HG03108 (cell line): Measurements from ENCODE around the gene DDX10.
"Not testable (repeated sequence)": the region's sequence is repeated elsewhere in the genome, so short reads cannot be mapped to it uniquely, and the experiment has no call there.

Source experiments
- ATAC-seq: cut with Tn5 transposase; IDR thresholded peaks from one replicate; pipeline ENCODE4 v1.9.1; 2021; ENCODE audit warnings: moderate library complexity; ENCODE audit not compliant: unreplicated experiment

The DDX10 gene

GRCh38 chr11:108766596-108767173, 101.8 kb downstream of the DDX10 start:
- ATAC-seq = no peak

- ATAC-seq = no peak
Observed at GRCh38 chr11:108768370-108768769, 103.5 kb downstream of the DDX10 start.

DNA sequence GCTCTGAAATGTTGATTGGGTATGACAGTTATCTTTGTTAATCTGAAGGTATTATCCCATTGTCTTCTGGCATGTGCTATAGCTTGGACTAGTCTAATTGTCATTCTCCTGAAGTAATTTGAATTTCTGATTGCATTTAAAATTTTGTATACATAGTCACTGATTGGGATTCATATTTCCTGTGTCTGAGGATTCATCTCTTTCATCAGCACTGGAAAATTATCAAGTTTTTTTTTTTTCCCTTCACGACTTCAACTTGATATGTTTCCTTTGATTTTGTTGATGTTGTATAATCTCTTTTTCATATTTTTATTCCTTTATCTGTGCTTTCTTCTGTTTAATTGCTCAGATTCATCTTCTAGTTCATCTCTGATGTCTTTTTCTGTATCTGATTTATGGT, 104.1 kb downstream of the DDX10 start:
- no peak for ATAC-seq

GRCh38 chr11:108774037-108774730, 109.3 kb downstream of the DDX10 start:
- no peak for ATAC-seq

- ATAC-seq = no peak
Observed at GRCh38 chr11:108775324-108775723, 110.5 kb downstream of the DDX10 start.

DNA sequence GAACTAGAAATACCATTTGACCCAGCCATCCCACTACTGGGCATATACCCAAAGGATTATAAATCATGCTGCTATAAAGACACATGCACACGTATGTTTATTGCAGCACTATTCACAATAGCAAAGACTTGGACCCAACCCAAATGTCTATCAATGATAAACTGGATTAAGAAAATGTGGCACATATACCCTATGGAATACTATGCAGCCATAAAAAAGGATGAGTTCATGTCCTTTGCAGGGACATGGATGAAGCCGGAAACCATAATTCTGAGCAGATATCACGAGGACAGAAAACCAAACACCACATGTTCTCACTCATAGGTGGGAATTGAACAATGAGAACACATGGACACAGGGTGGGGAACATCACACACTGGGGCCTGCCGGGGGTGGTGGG, 114.3 kb downstream of the DDX10 start:
- not testable (repeated sequence) for ATAC-seq

DNA sequence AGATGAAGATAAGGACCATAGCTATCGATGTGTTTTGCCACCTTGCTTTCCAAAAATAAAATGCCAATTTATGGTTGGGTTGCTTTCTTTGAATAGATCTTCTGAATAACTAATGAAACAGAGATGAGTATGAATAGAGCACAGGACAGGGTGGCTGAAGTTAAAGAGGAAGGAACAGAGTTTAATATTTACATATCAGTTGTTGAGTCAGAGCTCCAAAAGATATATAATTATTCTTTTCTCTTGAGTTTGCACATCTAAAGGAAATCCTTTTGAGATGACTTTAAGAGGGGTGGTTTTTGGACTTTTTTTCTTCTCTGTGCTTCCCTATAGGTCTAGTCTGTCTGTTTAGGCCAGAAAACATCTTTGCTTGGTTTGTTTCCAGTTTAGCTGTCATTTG, 115.2 kb downstream of the DDX10 start:
- no peak for ATAC-seq

DNA sequence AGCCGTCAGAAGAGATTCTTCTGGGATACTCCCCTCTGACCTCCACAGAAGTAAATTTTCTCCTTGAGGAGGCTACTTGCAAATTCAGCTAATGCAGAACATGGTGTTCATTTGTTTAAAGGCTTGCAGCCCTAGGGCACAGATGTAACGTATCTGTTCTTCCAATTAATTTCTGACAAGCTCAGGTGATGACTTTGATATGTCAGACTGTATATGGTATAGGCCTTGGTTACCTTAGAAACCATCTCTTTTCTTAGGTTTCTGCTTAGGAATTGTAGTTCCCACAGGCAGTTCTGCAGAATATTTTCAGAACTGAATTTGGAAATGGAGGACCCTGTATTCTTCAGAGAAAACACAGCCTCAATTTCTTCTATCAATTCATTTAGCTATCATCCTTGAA, 117.1 kb downstream of the DDX10 start:
- ATAC-seq = no peak

GRCh38 chr11:108786281-108786990, 121.6 kb downstream of the DDX10 start:
- no peak for ATAC-seq

DNA sequence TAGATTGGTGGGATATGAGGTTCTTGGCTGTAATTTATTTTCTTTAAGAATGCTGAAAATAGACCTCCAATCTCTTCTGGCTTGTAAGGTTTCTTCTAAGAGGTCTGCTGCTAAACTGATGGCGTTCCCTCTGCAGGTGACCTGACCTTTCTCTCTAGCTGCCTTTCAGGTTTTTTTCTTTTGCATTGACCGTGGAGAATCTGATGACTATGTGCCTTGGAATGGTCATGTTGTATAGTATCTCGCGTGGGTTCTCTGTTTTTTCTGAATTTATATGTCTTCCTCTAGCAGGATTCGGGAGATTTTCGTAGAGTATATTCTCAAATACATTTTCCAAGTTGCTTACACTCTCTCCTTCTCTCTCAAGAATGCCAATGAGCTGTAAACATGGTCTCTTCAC, 122.2 kb downstream of the DDX10 start:
- no peak for ATAC-seq

DNA sequence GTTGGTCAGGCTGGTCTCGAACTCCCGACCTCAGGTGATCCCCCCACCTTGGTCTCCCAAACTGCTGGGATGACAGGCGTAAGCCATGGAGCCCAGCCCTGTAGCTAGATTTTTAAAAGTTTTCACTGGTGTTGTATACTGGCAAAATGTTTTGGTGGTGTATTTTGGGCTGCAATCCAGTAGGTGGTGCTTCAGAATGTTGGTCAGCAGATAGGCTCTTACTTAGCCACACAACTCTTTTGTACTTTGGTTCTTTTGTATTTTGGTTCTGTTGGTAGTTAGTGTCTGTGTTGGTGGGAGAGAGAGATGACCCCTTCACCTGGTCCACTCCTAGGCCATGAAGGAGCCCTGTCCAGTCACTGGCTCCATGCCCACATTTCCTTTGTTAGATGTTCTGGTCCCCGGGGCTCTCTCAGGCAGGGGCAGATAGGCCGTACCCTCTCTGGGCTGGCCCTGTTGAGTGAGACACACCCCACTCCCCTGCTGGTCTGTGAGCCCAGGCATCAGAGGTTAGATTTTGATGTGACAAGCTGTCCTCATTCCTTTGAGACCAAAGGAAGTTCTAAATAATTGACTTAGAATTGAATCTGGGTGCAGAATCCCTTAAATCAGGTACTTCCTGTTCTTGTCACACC, 123.8 kb downstream of the DDX10 start:
- ATAC-seq = no peak

- no peak for ATAC-seq
Observed at GRCh38 chr11:108790501-108791299, 125.8 kb downstream of the DDX10 start.

GRCh38 chr11:108793138-108793537, 128.3 kb downstream of the DDX10 start:
- ATAC-seq = no peak

GRCh38 chr11:108793611-108794010, 128.7 kb downstream of the DDX10 start:
- ATAC-seq = no peak

DNA sequence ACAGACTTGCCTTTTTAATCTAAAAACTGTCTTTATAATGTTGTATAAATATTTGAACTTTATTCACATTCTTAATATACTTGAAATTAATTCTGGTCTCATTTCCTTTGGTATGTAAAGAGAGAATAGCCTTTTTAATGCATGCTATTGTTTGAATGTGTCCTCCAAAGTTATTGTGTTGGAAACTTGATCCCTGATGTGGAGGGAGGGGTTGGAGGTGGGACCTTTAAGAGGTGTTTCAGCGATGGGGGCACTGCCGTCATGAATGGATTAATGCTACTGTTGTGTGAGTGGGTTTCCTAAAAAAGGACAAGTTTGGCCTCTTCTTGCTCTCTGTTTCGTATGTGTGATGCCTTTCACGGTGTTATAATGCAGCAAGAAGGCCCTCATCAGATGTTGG, 131.7 kb downstream of the DDX10 start:
- ATAC-seq = no peak

- no peak for ATAC-seq
Observed at GRCh38 chr11:108797578-108798100, 132.8 kb downstream of the DDX10 start.

- no peak for ATAC-seq
Observed at GRCh38 chr11:108802492-108802891, 137.6 kb downstream of the DDX10 start.

DNA sequence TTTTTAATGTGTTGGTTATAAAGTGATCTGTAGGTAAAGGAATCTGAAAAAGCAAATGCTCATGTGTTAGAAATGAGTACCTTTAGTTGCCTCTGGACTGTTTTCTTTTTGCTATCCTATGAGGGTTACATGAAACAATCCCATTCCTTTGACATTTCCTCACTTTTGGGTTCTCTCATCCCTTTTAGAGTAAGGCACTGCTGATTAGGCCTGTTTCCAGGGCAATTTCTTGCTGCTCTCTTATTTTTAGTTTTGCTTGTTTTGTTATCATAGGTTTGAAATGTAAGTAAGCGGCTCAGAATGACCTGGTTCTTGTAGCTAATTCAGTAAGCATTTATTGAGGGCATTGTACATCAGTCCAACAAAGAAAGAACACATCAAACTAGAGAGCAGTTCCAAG, 138.9 kb downstream of the DDX10 start:
- ATAC-seq = no peak

GRCh38 chr11:108804511-108804910, 139.6 kb downstream of the DDX10 start:
- ATAC-seq = no peak

DNA sequence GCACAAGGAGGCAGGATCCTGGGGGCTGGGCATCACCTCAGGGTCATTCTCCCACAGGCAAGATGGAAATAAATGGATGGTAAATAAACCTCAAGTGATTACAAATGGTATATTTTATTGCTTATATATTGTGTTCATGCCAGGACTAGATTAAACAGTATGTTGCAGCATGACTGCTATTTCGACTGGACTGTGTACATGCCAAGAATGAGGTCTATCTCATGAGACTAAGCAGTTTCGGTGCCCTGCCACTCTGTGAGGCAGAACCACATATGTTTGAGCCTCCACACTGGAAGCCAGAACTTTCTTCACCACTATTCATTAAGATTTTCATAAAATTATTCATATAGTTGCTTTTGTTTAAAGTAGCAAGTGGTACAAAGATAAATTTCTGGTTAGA, 140.2 kb downstream of the DDX10 start:
- ATAC-seq = no peak

DNA sequence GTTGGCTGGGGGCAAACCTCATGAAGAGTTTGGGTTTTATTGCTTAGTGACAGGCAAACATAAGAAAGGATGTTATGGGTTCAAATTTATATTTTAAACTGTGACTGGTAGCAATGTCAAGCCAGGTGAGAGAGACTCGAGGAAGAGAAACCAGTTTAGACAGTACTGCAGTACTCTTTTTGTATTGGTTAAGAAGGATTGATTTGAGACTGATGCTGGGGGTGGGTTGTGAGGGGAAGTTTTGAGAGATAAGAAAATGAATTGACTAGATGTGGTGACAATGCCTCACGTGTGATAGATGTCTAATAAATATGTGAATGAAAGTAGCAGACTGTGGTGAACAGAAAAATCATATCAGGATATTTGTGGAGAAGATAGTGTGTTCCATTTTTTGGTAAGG, 142.4 kb downstream of the DDX10 start:
- no peak for ATAC-seq
